ENCODE results near the gene IQCH.

GRCh38 chr15:67385971-67386370, 131.4 kb downstream of the IQCH start:
- TF ChIP-seq POLR2AphosphoS5 (IDR thresholded peaks at IDR 0.05; ENCODE audit: borderline replicate concordance, low read depth, low read length): no peak
- no peak for TF ChIP-seq EZH2 (IDR thresholded peaks at IDR 0.05)
- TF ChIP-seq FOXP2 (optimal IDR thresholded peaks at IDR 0.05; ENCODE audit: control extremely low read depth, extremely low read length, insufficient read depth): no peak
